ENCODE results near the gene S100A3.

GRCh38 chr1:153541641-153542590 is 7.1 kb downstream of the S100A3 start:
- TF ChIP-seq CTCF (IDR thresholded peaks at IDR 0.05) (no peak), POLR2A (IDR thresholded peaks at IDR 0.05) (no peak)
